Stimulated activated CD4-positive, alpha-beta T cell treated with anti-CD3 and anti-CD28 coated beads, Interleukin-15, amount 100 ng/mL, for 48 hours (primary cell): ENCODE data around the gene PRR30.

Experiments
- DNase-seq, 2 donors: peaks; one replicate each; pipeline ENCODE4 v3.0.0-alpha.2; 2020; ENCODE audit warnings: low read depth in 2 of 2

Gene PRR30

GRCh38 chr2:27154488-27154887 is 15.3 kb upstream of the PRR30 start:
- DNase-seq = no peak

GRCh38 chr2:27152796-27153464 is 13.7 kb upstream of the PRR30 start:
- DNase-seq = no peak

GRCh38 chr2:27152102-27152795 is 13.0 kb upstream of the PRR30 start:
- no peak for DNase-seq

DNA sequence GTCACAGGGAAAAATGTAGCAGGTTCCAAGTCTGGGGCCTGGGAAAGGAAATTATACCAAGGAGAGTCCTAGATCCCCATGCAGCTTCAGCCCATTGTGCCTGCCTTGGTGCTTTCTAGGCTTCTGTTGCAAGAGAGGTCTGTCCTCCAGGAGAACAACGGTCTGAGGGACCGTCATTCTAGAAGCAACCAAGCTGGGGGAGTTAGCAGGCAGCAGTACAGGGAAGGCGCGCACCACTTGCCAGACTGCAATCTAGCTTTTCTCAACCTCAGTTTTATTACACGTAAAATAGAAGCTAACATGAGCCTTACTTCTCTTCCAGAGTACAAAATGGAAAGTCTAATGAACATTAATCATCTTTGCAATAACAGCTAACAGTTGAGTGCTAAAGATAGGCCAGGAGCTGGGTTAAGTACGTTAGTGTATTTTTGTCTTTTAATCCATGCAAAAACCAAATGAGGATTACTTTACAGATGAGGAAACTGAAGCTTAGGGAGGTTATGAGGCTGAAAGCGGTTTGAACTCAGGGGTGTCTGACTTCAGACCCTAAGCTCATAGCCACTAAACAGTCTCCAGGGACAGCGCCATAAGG is 11.5 kb upstream of the PRR30 start:
- no peak for DNase-seq

- no peak for DNase-seq
Measured at GRCh38 chr2:27149570-27150405, 10.6 kb upstream of the PRR30 start.

GRCh38 chr2:27148801-27149439 is 9.7 kb upstream of the PRR30 start, which contains the start of gene TCF23:
TSS of gene TCF23 (plus strand) at chr2:27149004. CDS start at chr2:27149134, 130 bp downstream.
- DNase-seq = no peak

DNA sequence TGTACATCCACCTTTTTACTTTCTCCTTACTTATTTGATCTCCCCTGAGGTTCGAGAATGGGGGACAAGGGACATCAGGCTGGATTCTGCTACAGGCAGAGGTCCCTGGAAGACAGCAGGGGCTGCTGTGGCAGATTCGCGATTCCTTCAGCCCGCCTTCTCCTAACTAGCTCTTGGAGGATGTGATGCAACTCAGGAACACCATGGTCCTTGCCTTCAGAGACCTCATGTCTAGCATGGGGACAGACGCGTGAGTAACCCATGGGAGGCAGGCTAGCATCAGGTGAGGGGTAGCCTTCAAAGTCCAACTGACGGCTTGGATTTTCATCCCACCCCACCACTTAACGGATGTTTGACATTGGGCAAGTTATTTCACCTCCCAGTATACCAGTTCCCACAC is 8.7 kb upstream of the PRR30 start:
- DNase-seq = no peak

DNA sequence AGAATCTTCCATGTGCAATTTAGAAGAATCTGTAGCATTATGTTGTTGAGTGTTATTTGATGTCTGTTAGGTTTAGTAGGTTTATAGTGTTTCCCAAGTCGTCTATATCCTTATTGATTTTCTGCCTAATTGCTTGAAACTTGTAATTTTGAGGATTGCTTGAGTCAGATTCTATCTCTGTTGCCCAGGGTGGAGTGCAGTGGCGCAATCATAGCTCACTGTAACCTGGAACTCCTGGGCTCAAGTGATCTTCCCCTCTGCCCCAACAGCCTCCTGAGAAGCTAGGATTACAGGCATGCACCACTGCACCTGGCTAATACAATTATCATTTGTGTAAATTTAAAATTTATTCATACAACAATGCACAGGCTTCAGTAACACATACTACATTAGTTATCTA is 6.5 kb upstream of the PRR30 start:
- no peak for DNase-seq

- DNase-seq = no peak
Measured at GRCh38 chr2:27143285-27143684, 4.1 kb upstream of the PRR30 start.

GRCh38 chr2:27138111-27138510 is 1.1 kb downstream of the PRR30 start:
- DNase-seq = no peak

DNA sequence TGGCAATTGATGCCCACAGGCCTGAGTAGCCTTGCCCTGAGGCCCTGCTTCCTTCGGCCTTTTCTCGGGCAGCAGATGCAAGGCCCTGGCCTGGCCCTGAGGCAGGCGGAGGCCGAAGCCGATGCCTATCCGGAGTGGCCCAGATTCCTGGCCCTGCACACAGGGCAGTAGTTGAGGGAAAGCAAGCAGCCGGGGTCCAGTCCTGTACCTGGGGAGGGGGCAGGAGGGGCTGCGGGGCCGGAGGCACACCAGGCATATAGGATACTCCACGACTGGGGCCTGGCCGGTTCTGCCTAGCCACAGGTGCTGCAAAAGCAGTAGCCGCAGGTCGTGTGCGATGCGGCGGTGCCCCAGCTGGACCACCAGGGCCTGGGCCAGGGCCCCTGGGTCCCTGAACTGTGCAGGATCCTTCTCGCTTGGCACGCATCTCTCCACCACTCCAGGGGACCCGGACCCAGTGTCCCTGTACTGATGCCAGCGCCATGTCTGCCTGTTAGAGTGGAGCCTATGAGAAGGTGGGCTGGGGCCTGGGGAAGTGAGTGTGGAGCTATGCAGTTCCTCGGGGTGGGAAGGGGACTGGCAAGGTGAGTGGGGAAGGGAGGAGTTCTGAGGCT is 1.8 kb downstream of the PRR30 start:
- no peak for DNase-seq

GRCh38 chr2:27136751-27137150 is 2.5 kb downstream of the PRR30 start:
- DNase-seq = no peak

- no peak for DNase-seq
Measured at GRCh38 chr2:27135478-27135955, 3.7 kb downstream of the PRR30 start.

- DNase-seq = no peak
Measured at GRCh38 chr2:27134781-27135477, 4.3 kb downstream of the PRR30 start.

- DNase-seq = peak; percentile 96 to 98
Measured at GRCh38 chr2:27133905-27134780, 5.1 kb downstream of the PRR30 start, which contains the start of gene PREB. TSS of gene PREB (minus strand) at chr2:27134636. CDS start at chr2:27134421, 215 bp downstream.

DNA sequence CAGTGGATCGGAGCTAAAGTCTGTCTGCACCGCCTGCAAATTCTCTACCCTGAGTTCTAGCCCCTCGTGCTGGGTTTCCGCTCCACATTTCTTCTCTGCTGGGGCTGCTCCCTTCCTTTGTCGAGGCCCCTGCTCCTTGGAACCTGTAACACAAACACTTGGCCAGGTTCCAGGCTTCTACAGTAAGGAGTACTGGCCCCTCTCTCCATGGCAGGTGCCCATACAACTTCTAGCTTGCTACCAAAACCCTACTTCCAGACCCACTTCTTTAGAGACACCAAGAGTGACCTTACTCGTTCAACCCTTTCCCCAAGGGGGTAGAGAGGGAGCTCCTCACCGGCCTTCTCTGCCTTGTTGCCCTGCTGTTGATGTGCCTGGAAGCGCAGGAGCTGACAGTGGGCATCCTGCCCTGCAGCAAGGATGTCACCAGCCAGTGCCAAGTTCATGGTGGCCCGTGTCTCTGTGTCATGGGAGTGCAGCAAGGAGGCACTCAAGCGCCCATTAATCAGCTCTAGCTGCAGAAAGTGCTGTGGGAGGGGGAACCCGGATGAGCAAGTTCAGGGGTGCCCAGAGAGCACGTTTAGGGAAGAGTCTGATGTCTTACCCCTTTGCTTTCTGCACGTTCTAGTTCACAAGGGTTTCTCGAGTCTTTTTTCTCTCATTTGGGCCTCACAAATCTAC is 5.9 kb downstream of the PRR30 start:
- DNase-seq = peak in 1 of 2 donors; percentile 17

DNA sequence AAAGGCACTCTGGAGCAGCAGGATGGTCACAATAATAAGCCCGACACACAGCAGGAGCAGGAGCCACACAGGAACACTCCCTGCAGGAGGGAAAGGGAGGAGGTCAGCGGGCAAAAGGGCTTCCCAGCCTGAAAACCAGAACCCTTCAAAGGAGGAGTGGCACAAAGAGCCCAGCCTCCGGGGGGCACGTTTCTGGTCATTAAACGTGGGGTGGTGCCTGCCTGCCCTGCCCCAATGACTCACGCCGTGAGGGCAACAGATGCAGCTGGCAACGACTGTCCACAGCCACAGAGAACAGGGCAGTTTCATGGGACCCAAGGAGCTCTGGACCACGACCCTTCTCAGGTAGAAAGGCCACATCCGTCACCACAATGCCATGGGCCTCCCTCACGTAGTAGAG is 7.8 kb downstream of the PRR30 start:
- DNase-seq = no peak

- no peak for DNase-seq
Measured at GRCh38 chr2:27130396-27130795, 8.8 kb downstream of the PRR30 start.
